Epidermal melanocyte (primary cell): ENCODE measurements around the gene ABCC12.
A peak's percentile ranks its signal among the peaks of the same experiment; 100 is the strongest.

Experiments
- DNase-seq: peaks from one replicate; pipeline ENCODE4 v3.0.0; 2011; ENCODE audit warnings: low spot score; ENCODE audit not compliant: insufficient read length

ABCC12 gene

GRCh38 chr16:48132696-48133095 lies 23.1 kb downstream of the ABCC12 start:
- DNase-seq = no peak

- DNase-seq = no peak
Measured at GRCh38 chr16:48131201-48131935, 24.4 kb downstream of the ABCC12 start.

GRCh38 chr16:48129926-48130325 lies 25.9 kb downstream of the ABCC12 start:
- DNase-seq = no peak

- no peak for DNase-seq
Measured at GRCh38 chr16:48128769-48129168, 27.0 kb downstream of the ABCC12 start.

GRCh38 chr16:48126801-48127644 lies 28.8 kb downstream of the ABCC12 start:
- no peak for DNase-seq

- no peak for DNase-seq
Measured at GRCh38 chr16:48125888-48126287, 29.9 kb downstream of the ABCC12 start.

- DNase-seq = no peak
Measured at GRCh38 chr16:48124266-48124665, 31.5 kb downstream of the ABCC12 start.

- DNase-seq = peak; percentile 56
Measured at GRCh38 chr16:48123104-48123788, 32.5 kb downstream of the ABCC12 start.

GRCh38 chr16:48121276-48121675 lies 34.5 kb downstream of the ABCC12 start:
- no peak for DNase-seq

GRCh38 chr16:48118841-48119240 lies 37.0 kb downstream of the ABCC12 start:
- no peak for DNase-seq

GRCh38 chr16:48117217-48118105 lies 38.3 kb downstream of the ABCC12 start:
- no peak for DNase-seq

GRCh38 chr16:48115299-48115698 lies 40.5 kb downstream of the ABCC12 start:
- no peak for DNase-seq

GRCh38 chr16:48114410-48114809 lies 41.4 kb downstream of the ABCC12 start:
- DNase-seq = no peak

GRCh38 chr16:48113471-48113870 lies 42.3 kb downstream of the ABCC12 start:
- DNase-seq = no peak

GRCh38 chr16:48113001-48113400 lies 42.8 kb downstream of the ABCC12 start:
- no peak for DNase-seq

GRCh38 chr16:48112600-48112999 lies 43.2 kb downstream of the ABCC12 start:
- no peak for DNase-seq

GRCh38 chr16:48110982-48111381 lies 44.8 kb downstream of the ABCC12 start:
- no peak for DNase-seq

- no peak for DNase-seq
Measured at GRCh38 chr16:48110000-48110399, 45.8 kb downstream of the ABCC12 start.

GRCh38 chr16:48109475-48109874 lies 46.3 kb downstream of the ABCC12 start:
- no peak for DNase-seq

- no peak for DNase-seq
Measured at GRCh38 chr16:48106446-48106845, 49.3 kb downstream of the ABCC12 start.
